Smooth muscle cell (in vitro differentiated cells): ENCODE measurements around the gene ING3. TPM values are rescaled to one million over a fixed set of nuclear protein-coding genes. Genes with fewer than 3 reads are reported as not detected.

Experiments
- DNase-seq: peaks from one replicate; lab custom pipeline; 2025; ENCODE audit not compliant: unreplicated experiment; lab: John Stamatoyannopoulos, UW
- H2AFZ ChIP-seq: fragments of 200-600 bp; sonication (generic); 2 replicates; pipeline ENCODE4 v1.6.0; 2016; ENCODE audit warnings: antibody characterized with exemption, low read depth, mild to moderate bottlenecking
- H3F3A ChIP-seq: fragments of 200-600 bp; sonication (generic); 2 replicates; pipeline ENCODE4 v1.6.0; 2017; ENCODE audit warnings: antibody characterized with exemption, low read depth
- H3K27ac ChIP-seq: fragments of 200-600 bp; sonication (generic); 2 replicates; pipeline ENCODE4 v1.5.1; 2016; ENCODE audit warnings: low read depth, mild to moderate bottlenecking
- H3K27me3 ChIP-seq: fragments of 200-600 bp; sonication (generic); 2 replicates; pipeline ENCODE4 v1.6.1; 2016; ENCODE audit warnings: low read depth, mild to moderate bottlenecking
- H3K36me3 ChIP-seq: fragments of 200-600 bp; sonication (generic); 2 replicates; pipeline ENCODE4 v1.5.1; 2016; ENCODE audit warnings: low read depth
- H3K4me1 ChIP-seq: fragments of 200-600 bp; sonication (generic); 2 replicates; pipeline ENCODE4 v1.5.1; 2016; ENCODE audit warnings: low read depth
- H3K4me2 ChIP-seq: fragments of 200-600 bp; sonication (generic); 2 replicates; pipeline ENCODE4 v1.6.0; 2016; ENCODE audit warnings: mild to moderate bottlenecking
- H3K4me3 ChIP-seq: fragments of 200-600 bp; sonication (generic); 2 replicates; pipeline ENCODE4 v1.5.1; 2016; ENCODE audit warnings: mild to moderate bottlenecking
- H3K79me2 ChIP-seq: fragments of 200-600 bp; sonication (generic); 2 replicates; pipeline ENCODE4 v1.6.0; 2016; ENCODE audit warnings: low read depth, mild to moderate bottlenecking
- H3K9ac ChIP-seq: fragments of 200-600 bp; sonication (generic); 2 replicates; pipeline ENCODE4 v1.6.0; 2016; ENCODE audit warnings: low read depth
- H3K9me3 ChIP-seq: fragments of 200-600 bp; sonication (generic); replicated peaks from 2 replicates; pipeline ENCODE4 v1.5.1; 2016; ENCODE audit warnings: low read depth
- H4K20me1 ChIP-seq: fragments of 200-600 bp; sonication (generic); 2 replicates; pipeline ENCODE4 v1.6.0; 2016; ENCODE audit warnings: low read depth
- CTCF ChIP-seq: fragments of 200-600 bp; sonication (generic); IDR thresholded peaks from 2 replicates; pipeline ENCODE4 v1.5.1; 2017; ENCODE audit warnings: borderline replicate concordance, mild to moderate bottlenecking, antibody characterized with exemption; ENCODE audit not compliant: insufficient read depth, poor library complexity, severe bottlenecking
- WGBS: methylation state at CpG from one replicate; pipeline ENCODE4 v1.1.7; 2016; ENCODE audit warnings: low lambda C conversion rate; 5-methylcytosine and 5-hydroxymethylcytosine counted together
- polyA plus RNA-seq: library from polyadenylated mRNA; unstranded; fragments of >200 nt; fragmentation: Nextera tagmentation; extraction: Ambion mirVana; gene quantifications from 2 replicates; pipeline ENCODE4 v1.2.1, GENCODE V29; 2016
- total RNA-seq: library from RNA; depleted of rRNA; stranded (reverse); fragments of >200 nt; gene quantifications from 2 replicates; pipeline ENCODE4 v1.2.3, GENCODE V29; 2014

Gene ING3
- total and polyA plus RNA-seq, 2 experiments from 2014 or later, result 8.4 to 11.8 TPM

GRCh38 chr7:120941856-120942255, 8.7 kb upstream of the ING3 start:
- Histone ChIP-seq H3K9me3 (no peaks in the 10 kb centered on the region), H2AFZ (no peak overlapping the region), H3K4me2 (no peak overlapping the region), H3K79me2 (no peaks in the 10 kb centered on the region), H3F3A (no peaks in the 10 kb centered on the region), H3K36me3 (no peaks in the 10 kb centered on the region), H3K9ac (no peak overlapping the region), H3K27me3 (no peaks in the 10 kb centered on the region), H3K27ac (no peak overlapping the region), H3K4me1 (no peaks in the 10 kb centered on the region), H3K4me3 (no peak overlapping the region), H4K20me1 (no peaks in the 10 kb centered on the region)
- TF ChIP-seq CTCF, result no peak
- no peak for DNase-seq
- 84% methylated on average over 3 of the region's 3 CpGs for WGBS

GRCh38 chr7:120942861-120943260, 7.7 kb upstream of the ING3 start:
- Histone ChIP-seq H3K9me3 (no peaks in the 10 kb centered on the region), H3K27me3 (no peaks in the 10 kb centered on the region), H3K27ac (no peak overlapping the region), H3K36me3 (no peaks in the 10 kb centered on the region), H3K4me2 (no peak overlapping the region), H3K9ac (no peak overlapping the region), H3K4me1 (no peaks in the 10 kb centered on the region), H3F3A (no peaks in the 10 kb centered on the region), H3K4me3 (no peak overlapping the region), H3K79me2 (no peaks in the 10 kb centered on the region), H4K20me1 (no peaks in the 10 kb centered on the region), H2AFZ (no peak overlapping the region)
- WGBS, result 94% methylated on average over 1 of the region's 1 CpG
- TF ChIP-seq CTCF, result no peak
- DNase-seq, result no peak

- H3K36me3 ChIP-seq, result no peaks in the 10 kb centered on the region
- H4K20me1 ChIP-seq, result no peaks in the 10 kb centered on the region
- no peaks in the 10 kb centered on the region for H3K9me3 ChIP-seq
- 59% methylated on average over 6 of the region's 6 CpGs for WGBS
- no peak for TF ChIP-seq CTCF
- no peak overlapping the region for H3K4me2 ChIP-seq
- no peaks in the 10 kb centered on the region for H3F3A ChIP-seq
- DNase-seq, result no peak
- no peak overlapping the region for H3K27ac ChIP-seq
- no peaks in the 10 kb centered on the region for H3K27me3 ChIP-seq
- H2AFZ ChIP-seq, result no peak overlapping the region
- no peak overlapping the region for H3K9ac ChIP-seq
- no peak overlapping the region for H3K4me3 ChIP-seq
- H3K4me1 ChIP-seq, result peaks cover 5% of the 10 kb centered on the region
- no peaks in the 10 kb centered on the region for H3K79me2 ChIP-seq
These were observed 5.6 kb upstream of the ING3 start for GRCh38 chr7:120944826-120945562.

GRCh38 chr7:120947980-120948379, 2.6 kb upstream of the ING3 start:
- DNase-seq, result no peak
- H3F3A ChIP-seq, result no peaks in the 10 kb centered on the region
- H3K9me3 ChIP-seq, result no peaks in the 10 kb centered on the region
- H3K4me3 ChIP-seq, result no peak overlapping the region
- H3K79me2 ChIP-seq, result peaks cover 19% of the 10 kb centered on the region
- H3K4me1 ChIP-seq, result peaks cover 17% of the 10 kb centered on the region
- H3K36me3 ChIP-seq, result no peaks in the 10 kb centered on the region
- no peak overlapping the region for H3K4me2 ChIP-seq
- no peak for TF ChIP-seq CTCF
- no peaks in the 10 kb centered on the region for H4K20me1 ChIP-seq
- no peak overlapping the region for H3K27ac ChIP-seq
- no peaks in the 10 kb centered on the region for H3K27me3 ChIP-seq
- H3K9ac ChIP-seq, result no peak overlapping the region
- no peak overlapping the region for H2AFZ ChIP-seq
